Upper lobe of left lung (tissue), 6 donors: ENCODE results near the gene UNC5C. TPM values are rescaled to one million over a fixed set of nuclear protein-coding genes. Genes with fewer than 3 reads are reported as not detected.
A peak's percentile ranks its signal among the peaks of the same experiment; 100 is the strongest.

Source experiments
- ATAC-seq, 2 donors: fragments of 200-7000 bp; cut with Tn5 transposase; one replicate each; pipeline ENCODE4 v1.9.1; 2022; ENCODE audit warnings: mild to moderate bottlenecking in 2 of 2, moderate library complexity in 2 of 2; ENCODE audit not compliant: low FRiP score in 2 of 2
- DNase-seq, 2 donors: peaks; one replicate each; pipeline ENCODE4 v3.0.0-alpha.2; 2019 to 2020
- H3K27ac ChIP-seq, 4 donors: fragments of 200-600 bp; sonication (generic); one replicate each; pipeline ENCODE4 v1.5.1; 2016 to 2019
- H3K27me3 ChIP-seq, 4 donors: fragments of 200-600 bp; sonication (generic); one replicate each; pipeline ENCODE4 v1.5.1; 2017 to 2019
- H3K36me3 ChIP-seq, 4 donors: fragments of 200-600 bp; sonication (generic); one replicate each; pipeline ENCODE4 v1.5.1; 2016 to 2019
- H3K4me1 ChIP-seq, 4 donors: fragments of 200-600 bp; sonication (generic); one replicate each; pipeline ENCODE4 v1.5.1; 2018 to 2019
- H3K4me3 ChIP-seq, 4 donors: fragments of 200-600 bp; sonication (generic); one replicate each; pipeline ENCODE4 v1.5.1; 2017 to 2019; ENCODE audit warnings: mild to moderate bottlenecking in 2 of 4, moderate library complexity in 1 of 4
- H3K9me3 ChIP-seq, 4 donors: fragments of 200-600 bp; sonication (generic); one replicate each; pipeline ENCODE4 v1.5.1; 2018 to 2019
- CTCF ChIP-seq, 6 experiments: fragments of 450-650 bp in 4 of 6; fragments of 200-600 bp in 2 of 6; sonication (generic) in 2 of 6; IDR thresholded peaks; one replicate each; pipeline ENCODE4 v1.5.1; 2016 to 2019; ENCODE audit warnings: antibody characterized with exemption in 6 of 6
- EP300 ChIP-seq, 4 donors: sonication (generic); formaldehyde crosslinking; IDR thresholded peaks; one replicate each; pipeline ENCODE4 v1.5.1; 2017; ENCODE audit warnings: antibody characterized with exemption in 4 of 4, control low read depth in 2 of 4
- POLR2A ChIP-seq, 4 donors: fragments of 450-650 bp; IDR thresholded peaks; one replicate each; pipeline ENCODE4 v1.5.1; 2016 to 2017; ENCODE audit warnings: antibody characterized with exemption in 4 of 4, mild to moderate bottlenecking in 2 of 4
- POLR2AphosphoS5 ChIP-seq, 2 donors: sonication (generic); formaldehyde crosslinking; IDR thresholded peaks; one replicate each; pipeline ENCODE4 v1.5.1; 2017; ENCODE audit warnings: antibody characterized with exemption in 2 of 2
- WGBS, 2 donors: methylation state at CpG; one replicate each; pipeline ENCODE4 v1.1.5; 2017 to 2018; 5-methylcytosine and 5-hydroxymethylcytosine counted together
- total RNA-seq, 6 donors: library from RNA; depleted of rRNA in 4 of 6; stranded (reverse); fragments of >200 nt in 4 of 6; gene quantifications; one replicate each; pipeline versions ENCODE4 v1.1.0 to v1.2.1, GENCODE V29; 2016 to 2021
- donor health status: DM: no; HTN: no; CAD: no; lungs with moderate emphysema.
- donor health status: DM: no; HTN: yes; CAD: no; lungs with severe emphysema.

Gene UNC5C
- total RNA-seq, 6 donors from 2014 or later, result 1.8 to 14.7 (median 3.2) TPM

- Histone ChIP-seq H3K36me3 (no peaks in the 10 kb centered on the region), H3K9me3 (no peaks in the 10 kb centered on the region), H3K4me1 (peaks cover 4 to 22% (median 16%) of the 10 kb centered on the region in 4 donors), H3K27me3 (peaks cover 0 to 6% (median 2%) of the 10 kb centered on the region in 4 donors), H3K4me3 (no peak overlapping the region), H3K27ac (peak overlapping the region in 2 of 4 donors; percentile 35 to 58)
- DNase-seq (no peak), ATAC-seq (no peak)
- WGBS, 2 donors, result 62 to 68% methylated on average over 8 of the region's 8 CpGs
- TF ChIP-seq EP300 (IDR thresholded peaks at IDR 0.05) (no peak), POLR2A (IDR thresholded peaks at IDR 0.05) (no peak)
Observed at GRCh38 chr4:95544113-95545103, 4.4 kb downstream of the UNC5C start.

GRCh38 chr4:95541889-95542607, 6.7 kb downstream of the UNC5C start:
- H3K36me3 ChIP-seq, result no peaks in the 10 kb centered on the region
- no peak overlapping the region for H3K4me3 ChIP-seq
- 46 to 61% methylated on average over 4 of the region's 4 CpGs for WGBS, 2 donors
- ATAC-seq, result no peak
- H3K4me1 ChIP-seq, result no peaks in the 10 kb centered on the region
- no peaks in the 10 kb centered on the region for H3K9me3 ChIP-seq
- TF ChIP-seq CTCF (IDR thresholded peaks at IDR 0.05), result no peak
- no peak for TF ChIP-seq POLR2A (IDR thresholded peaks at IDR 0.05)
- no peak for TF ChIP-seq POLR2AphosphoS5 (IDR thresholded peaks at IDR 0.05)
- TF ChIP-seq EP300 (IDR thresholded peaks at IDR 0.05), result no peak
- H3K27me3 ChIP-seq, result no peaks in the 10 kb centered on the region
- H3K27ac ChIP-seq, result peak overlapping the region in 2 of 4 donors; percentile 25 to 36
- DNase-seq, result no peak

GRCh38 chr4:95541094-95541493, 7.7 kb downstream of the UNC5C start:
- Histone ChIP-seq H3K36me3 (no peaks in the 10 kb centered on the region), H3K9me3 (no peaks in the 10 kb centered on the region), H3K4me3 (no peak overlapping the region), H3K4me1 (no peaks in the 10 kb centered on the region), H3K27me3 (no peaks in the 10 kb centered on the region), H3K27ac (no peak overlapping the region)
- DNase-seq (no peak), ATAC-seq (no peak)
- no peak for TF ChIP-seq CTCF (IDR thresholded peaks at IDR 0.05)
- TF ChIP-seq POLR2A (IDR thresholded peaks at IDR 0.05), result no peak
- 78 to 84% methylated on average over 3 of the region's 3 CpGs for WGBS, 2 donors

GRCh38 chr4:95540227-95540626, 8.5 kb downstream of the UNC5C start:
- no peaks in the 10 kb centered on the region for H3K36me3 ChIP-seq
- 46 to 53% methylated on average over 3 of the region's 3 CpGs for WGBS, 2 donors
- H3K27ac ChIP-seq, result peak overlapping the region in 2 of 4 donors; percentile 11 to 43
- no peaks in the 10 kb centered on the region for H3K9me3 ChIP-seq
- no peak for TF ChIP-seq EP300 (IDR thresholded peaks at IDR 0.05)
- TF ChIP-seq POLR2AphosphoS5 (IDR thresholded peaks at IDR 0.05), result no peak
- TF ChIP-seq POLR2A (IDR thresholded peaks at IDR 0.05), result no peak
- TF ChIP-seq CTCF (IDR thresholded peaks at IDR 0.05), result no peak
- H3K4me3 ChIP-seq, result no peak overlapping the region
- DNase-seq (no peak), ATAC-seq (no peak)
- no peaks in the 10 kb centered on the region for H3K4me1 ChIP-seq
- no peaks in the 10 kb centered on the region for H3K27me3 ChIP-seq

- Histone ChIP-seq H3K9me3 (no peaks in the 10 kb centered on the region), H3K27me3 (no peaks in the 10 kb centered on the region), H3K36me3 (no peaks in the 10 kb centered on the region), H3K4me3 (no peak overlapping the region), H3K4me1 (no peaks in the 10 kb centered on the region), H3K27ac (peak overlapping the region in 2 of 4 donors; percentile 35 to 43)
- 49 to 55% methylated on average over 5 of the region's 5 CpGs for WGBS, 2 donors
- DNase-seq, result no peak
- TF ChIP-seq POLR2A (IDR thresholded peaks at IDR 0.05) (no peak), EP300 (IDR thresholded peaks at IDR 0.05) (no peak), POLR2AphosphoS5 (IDR thresholded peaks at IDR 0.05) (no peak), CTCF (IDR thresholded peaks at IDR 0.05) (no peak)
- no peak for ATAC-seq
Observed at GRCh38 chr4:95539106-95539505, 9.7 kb downstream of the UNC5C start.
